ENCODE results near the gene ADAM17.

DNA sequence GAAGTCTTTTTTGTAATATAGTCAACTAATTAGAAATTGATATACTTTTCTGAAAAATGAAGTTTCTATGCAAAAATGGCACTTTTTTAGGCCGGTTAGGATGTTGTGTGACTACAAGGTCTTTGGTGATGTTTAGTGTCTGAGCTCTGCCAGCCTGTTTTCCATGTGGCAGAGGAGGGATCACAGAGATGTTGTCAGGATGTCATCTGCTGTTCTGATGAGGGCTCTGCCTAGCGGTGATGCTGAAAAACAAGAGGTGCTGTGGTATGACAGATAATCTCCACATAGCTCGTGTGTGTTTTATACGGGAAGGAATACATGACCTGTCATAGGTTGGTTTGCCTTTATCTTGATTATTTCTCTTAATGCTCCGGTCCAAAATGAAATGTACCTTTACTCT, 93.3 kb downstream of the ADAM17 start:
- TF ChIP-seq, protein P1, sequence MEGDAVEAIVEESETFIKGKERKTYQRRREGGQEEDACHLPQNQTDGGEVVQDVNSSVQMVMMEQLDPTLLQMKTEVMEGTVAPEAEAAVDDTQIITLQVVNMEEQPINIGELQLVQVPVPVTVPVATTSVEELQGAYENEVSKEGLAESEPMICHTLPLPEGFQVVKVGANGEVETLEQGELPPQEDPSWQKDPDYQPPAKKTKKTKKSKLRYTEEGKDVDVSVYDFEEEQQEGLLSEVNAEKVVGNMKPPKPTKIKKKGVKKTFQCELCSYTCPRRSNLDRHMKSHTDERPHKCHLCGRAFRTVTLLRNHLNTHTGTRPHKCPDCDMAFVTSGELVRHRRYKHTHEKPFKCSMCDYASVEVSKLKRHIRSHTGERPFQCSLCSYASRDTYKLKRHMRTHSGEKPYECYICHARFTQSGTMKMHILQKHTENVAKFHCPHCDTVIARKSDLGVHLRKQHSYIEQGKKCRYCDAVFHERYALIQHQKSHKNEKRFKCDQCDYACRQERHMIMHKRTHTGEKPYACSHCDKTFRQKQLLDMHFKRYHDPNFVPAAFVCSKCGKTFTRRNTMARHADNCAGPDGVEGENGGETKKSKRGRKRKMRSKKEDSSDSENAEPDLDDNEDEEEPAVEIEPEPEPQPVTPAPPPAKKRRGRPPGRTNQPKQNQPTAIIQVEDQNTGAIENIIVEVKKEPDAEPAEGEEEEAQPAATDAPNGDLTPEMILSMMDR (conservative IDR thresholded peaks at IDR 0.05; ENCODE audit: low read length) = no peak
- TF ChIP-seq EZH2phosphoT487 (IDR thresholded peaks at IDR 0.05; ENCODE audit: borderline replicate concordance) = no peak

All from Loucy (cell line).